HTR-8/SVneo (cell line): ENCODE measurements around the gene APOBEC3G.
"Not testable (repeated sequence)": the region's sequence is repeated elsewhere in the genome, so short reads cannot be mapped to it uniquely, and the experiment has no call there.

Experiments
- DNase-seq: peaks from one replicate; pipeline ENCODE4 v3.0.0; 2011; ENCODE audit warnings: low spot score, mixed read lengths; ENCODE audit not compliant: insufficient read length
- FAIRE-seq: peaks from 2 replicates; lab custom pipeline; 2011; peaks lifted over from hg19 to GRCh38; lab: Jason Lieb, UNC

Gene APOBEC3G

DNA sequence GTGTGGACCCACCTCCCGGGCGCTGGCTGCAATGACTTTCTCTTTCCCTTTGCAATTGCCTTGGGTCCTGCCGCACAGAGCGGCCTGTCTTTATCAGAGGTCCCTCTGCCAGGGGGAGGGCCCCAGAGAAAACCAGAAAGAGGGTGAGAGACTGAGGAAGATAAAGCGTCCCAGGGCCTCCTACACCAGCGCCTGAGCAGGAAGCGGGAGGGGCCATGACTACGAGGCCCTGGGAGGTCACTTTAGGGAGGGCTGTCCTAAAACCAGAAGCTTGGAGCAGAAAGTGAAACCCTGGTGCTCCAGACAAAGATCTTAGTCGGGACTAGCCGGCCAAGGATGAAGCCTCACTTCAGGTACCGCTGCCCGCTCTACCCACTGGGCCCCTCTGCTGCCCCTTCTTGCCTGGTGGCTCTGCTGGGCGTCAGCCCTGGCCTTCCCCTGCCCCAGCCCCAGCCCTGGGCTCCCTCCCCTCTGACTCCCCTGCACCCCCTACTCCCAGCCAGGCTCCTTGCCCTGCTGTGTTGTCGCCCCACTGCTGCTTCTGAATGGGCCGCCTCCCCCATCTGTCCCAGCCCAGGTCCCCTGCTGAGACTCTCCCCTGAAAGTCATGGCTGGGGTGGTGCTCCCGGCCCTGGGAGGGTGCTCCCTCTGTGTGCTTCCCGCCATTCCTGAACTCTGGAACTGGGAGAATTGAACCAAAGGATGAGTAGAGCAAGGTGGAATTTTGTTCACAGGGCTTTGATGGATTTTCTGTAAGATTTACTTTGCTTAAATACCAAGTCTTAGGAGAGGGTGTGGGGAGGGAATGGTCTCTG is at the start of gene APOBEC3G:
Gene APOBEC3G, plus strand, starts transcription at position 250 of the 815 bp plus-strand sequence. Its CDS starts 87 bp downstream, at position 337.
- DNase-seq, FAIRE-seq: not testable (repeated sequence)

DNA sequence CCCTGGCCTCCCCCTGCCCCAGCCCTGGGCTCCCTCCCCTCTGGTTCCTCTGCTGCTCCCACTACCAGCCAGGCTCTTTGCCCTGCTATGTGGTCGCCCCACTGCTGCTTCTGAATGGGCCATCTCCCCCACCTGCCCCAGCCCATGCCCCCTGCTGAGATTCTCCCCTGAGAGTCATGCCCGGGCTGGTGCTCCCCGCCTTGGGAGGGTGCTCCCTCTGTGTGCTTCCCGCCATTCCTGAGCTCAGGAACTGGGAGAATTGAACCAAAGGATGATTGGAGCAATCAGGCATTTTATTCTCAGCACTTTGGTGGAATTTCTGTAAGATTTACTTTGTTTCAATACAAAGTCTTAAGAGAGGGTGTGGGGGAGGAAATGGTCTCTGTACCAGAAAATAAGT is 49.4 kb upstream of the APOBEC3G start:
- FAIRE-seq (no peak), DNase-seq (no peak)

DNA sequence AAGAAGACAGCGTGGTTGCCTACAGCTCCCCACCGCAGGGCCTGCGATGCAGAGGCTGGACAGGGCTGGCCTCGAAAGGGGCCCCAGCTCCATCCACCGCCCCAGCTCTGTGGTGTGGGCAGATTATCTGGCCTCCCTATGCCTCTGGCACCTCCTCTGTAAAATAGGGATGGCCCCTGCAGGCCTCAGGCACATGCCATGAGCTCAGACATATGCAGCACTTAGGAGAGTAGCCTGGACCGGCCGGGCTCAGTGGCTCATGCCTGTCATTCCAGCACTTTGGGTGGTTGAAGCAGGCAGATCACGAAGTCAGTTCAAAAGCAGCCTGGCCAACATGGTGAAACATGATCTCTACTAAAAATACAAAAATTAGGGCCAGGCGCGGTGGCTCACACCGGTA is 48.8 kb upstream of the APOBEC3G start:
- no peak for FAIRE-seq
- DNase-seq = no peak

DNA sequence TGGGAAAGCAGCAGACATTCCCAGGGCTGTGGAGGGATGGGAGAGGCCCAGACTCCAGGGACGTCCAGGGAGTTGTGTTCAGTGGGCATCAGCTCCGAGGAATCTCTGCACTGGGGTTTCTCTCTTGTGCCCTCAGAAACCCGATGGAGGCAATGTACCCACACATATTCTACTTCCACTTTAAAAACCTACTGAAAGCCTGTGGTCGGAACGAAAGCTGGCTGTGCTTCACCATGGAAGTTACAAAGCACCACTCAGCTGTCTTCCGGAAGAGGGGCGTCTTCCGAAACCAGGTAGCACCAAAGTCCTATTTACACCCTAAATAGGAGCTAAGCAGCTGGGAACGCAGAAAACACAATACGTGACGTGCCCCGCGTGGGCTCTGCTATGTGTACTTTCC is 47.8 kb upstream of the APOBEC3G start:
- DNase-seq (no peak), FAIRE-seq (no peak)

DNA sequence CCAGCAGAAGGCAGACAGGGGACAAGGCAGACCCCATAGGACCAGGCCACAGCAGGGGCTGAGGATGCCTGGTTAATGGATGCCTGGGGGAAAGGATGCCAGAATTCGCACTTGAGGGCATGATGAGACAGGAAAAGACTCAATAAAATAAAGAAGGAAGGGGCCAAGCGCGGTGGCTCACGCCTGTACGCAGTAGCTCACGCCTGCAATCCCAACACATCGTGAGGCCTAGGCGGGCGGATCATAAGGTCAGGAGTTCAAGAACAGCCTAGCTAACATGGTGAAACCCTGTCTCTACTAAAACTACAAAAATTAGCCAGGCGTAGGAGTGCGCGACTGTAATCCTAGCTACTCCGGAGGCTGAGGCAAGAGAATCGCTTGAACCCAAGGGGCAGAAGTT is 46.4 kb upstream of the APOBEC3G start:
- FAIRE-seq (no peak), DNase-seq (no peak)

DNA sequence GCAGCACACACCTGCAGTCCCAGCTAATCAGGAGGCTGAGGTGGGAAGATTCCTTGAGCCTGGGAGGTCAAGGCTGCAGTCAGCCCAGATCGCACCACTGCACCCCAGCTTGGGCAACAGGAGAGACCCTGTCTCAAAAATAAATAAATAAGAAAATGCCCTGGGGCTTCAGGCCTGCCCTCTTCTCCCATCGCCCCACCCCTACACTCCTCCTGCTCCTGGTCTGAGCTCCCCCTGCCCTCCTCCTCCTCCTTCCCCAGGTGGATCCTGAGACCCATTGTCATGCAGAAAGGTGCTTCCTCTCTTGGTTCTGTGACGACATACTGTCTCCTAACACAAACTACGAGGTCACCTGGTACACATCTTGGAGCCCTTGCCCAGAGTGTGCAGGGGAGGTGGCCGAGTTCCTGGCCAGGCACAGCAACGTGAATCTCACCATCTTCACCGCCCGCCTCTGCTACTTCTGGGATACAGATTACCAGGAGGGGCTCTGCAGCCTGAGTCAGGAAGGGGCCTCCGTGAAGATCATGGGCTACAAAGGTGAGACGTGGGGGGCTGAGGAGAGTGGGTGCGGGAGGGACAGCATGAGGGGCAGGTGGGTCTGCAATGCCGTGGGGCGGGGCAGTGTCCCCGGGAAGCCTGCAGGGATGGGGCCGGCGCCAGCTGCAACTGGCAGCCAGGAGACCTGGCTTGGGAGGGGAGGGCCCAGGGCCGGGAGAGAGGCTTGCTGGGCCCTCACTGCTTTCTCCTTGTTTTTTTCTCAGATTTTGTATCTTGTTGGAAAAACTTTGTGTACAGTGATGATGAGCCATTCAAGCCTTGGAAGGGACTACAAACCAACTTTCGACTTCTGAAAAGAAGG is 45.4 kb upstream of the APOBEC3G start:
- not testable (repeated sequence) for DNase-seq, FAIRE-seq

DNA sequence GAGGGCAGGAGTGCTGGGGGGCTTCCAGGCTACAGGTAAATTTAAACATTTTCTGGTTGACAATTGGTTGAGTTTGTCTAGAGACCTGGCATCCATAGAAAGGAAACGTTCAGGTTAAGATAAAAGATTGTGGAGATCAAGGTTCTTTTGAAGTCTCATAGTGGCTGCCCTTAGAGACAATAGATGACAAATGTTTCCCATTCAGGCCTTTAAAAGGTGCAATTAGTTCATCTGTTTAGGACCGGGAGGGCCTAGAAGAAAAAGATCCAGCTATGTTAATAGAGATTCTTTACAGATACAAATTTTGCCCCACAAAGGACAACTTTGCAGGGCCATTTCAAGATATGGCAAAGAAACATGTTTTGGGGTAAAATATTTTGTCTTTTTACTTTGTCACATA is 40.0 kb upstream of the APOBEC3G start:
- FAIRE-seq, DNase-seq: not testable (repeated sequence)

DNA sequence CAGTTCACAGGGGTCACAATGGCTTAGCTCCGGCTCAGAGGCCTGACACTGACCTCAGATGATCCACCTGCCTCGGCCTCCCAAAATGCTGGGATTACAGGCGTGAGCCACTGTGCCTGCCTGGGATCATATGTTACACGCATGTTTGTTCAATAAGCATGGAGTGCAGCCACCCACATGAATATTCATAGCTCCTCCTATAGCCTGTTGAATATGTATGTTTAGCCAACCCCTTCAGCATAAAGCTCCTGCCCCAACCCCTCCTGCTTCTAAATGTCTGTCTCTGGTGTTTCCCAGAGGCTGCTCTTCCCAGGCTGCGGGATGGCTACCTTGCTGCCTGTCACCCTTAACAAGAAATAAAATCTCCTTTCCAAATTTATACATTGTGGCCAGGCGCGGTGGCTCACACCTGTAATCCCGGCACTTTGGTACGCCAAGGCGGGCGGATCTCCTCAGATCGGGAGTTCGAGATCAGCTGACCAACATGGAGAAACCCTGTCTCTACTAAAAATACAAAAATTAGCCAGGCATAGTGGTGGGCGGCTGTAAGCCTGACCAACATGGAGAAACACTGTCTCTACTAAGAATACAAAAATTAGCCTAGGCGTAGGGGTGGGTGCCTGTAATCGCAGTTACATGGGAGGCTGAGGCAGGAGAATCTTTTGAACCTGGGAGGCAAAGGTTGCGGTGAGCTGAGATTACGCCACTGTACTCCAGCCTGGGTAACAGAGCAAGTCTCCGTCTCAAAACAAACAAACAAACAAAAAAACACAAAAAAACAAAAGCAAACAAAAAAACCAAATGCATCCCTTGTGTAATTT is 37.6 kb upstream of the APOBEC3G start:
- DNase-seq (no peak), FAIRE-seq (no peak)

DNA sequence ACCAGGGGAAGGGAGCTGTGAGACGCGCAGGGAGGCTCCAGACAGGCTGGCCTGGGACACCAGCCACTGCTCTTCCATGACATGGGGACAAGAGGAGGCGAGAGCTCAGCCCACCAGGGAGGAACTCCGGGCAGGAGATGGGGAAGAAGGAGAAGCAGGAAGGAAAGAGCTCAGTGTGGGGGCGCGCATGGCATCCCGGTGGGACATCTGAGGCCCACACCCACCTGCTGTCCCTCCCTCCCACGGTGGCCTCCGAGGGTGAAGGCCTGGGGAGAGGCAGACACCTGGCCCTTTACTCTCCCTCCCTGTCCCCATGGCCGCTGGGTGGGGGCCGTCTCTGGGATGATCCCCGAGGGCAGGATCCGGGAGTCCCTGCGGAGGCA is 36.9 kb upstream of the APOBEC3G start:
- not testable (repeated sequence) for FAIRE-seq, DNase-seq

DNA sequence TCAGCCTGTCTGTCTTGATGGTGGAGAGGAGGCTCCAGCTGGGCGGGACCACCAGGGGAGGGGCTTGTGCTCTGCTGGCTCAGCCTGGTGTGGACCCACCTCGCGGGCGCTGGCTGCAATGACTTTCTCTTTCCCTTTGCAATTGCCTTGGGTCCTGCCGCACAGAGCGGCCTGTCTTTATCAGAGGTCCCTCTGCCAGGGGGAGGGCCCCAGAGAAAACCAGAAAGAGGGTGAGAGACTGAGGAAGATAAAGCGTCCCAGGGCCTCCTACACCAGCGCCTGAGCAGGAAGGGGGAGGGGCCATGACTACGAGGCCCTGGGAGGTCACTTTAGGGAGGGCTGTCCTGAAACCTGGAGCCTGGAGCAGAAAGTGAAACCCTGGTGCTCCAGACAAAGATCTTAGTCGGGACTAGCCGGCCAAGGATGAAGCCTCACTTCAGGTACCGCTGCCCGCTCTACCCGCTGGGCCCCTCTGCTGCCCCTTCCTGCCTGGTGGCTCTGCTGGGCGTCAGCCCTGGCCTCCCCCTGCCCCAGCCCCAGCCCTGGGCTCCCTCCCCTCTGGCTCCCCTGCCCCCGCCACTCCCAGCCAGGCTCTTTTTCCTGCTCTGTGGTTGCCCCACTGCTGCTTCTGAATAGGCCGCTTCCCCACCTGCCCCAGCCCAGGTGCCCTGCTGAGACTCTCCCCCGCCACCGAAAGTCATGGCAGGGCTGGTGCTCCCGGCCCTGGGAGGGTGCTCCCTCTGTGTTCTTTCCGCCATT is 36.4 kb upstream of the APOBEC3G start, which contains the start of gene APOBEC3F:
Gene APOBEC3F, plus strand, starts transcription at position 327 of the 759 bp plus-strand sequence. Its CDS starts 97 bp downstream, at position 424.
- DNase-seq = peak; percentile 10
- FAIRE-seq = not testable (repeated sequence)

DNA sequence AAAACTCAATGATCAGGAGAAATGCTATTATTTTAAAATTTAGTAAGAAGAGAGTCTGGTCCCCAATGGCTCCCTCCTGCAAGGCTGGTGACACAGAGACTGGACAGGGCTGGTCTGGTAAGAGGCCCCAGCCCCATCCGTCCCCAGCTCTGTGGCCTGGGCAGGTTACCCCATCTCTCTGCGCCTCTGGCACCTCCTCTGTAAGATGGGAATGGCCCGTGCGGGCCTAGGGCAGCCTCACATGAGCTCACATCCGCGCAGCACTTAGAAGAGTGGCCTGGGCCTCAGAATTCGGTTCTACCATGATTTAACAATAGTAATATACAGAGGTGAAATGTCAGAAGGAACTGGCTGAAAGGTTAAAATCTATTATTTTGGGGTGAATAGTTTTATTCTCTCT is 35.2 kb upstream of the APOBEC3G start:
- FAIRE-seq = no peak
- DNase-seq = no peak

DNA sequence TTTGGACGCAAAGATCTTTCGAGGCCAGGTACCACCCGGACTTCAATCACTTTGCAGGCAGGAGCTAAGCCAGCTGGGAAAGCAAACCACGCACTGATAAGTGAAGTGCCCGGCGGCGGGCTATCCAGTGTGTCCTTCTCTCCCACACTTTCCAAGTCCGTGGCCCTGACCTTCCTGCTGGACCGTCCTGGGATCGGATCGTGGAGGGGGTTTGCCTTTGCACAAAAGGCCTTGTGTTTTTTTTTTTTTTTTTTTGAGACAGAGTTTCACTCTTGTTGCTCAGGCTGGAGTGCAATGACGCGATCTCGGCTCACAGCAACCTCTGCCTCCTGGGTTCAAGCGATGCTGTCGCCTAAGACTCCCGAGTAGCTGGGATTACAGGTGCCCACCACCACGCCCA is 34.0 kb upstream of the APOBEC3G start:
- FAIRE-seq, DNase-seq: not testable (repeated sequence)

DNA sequence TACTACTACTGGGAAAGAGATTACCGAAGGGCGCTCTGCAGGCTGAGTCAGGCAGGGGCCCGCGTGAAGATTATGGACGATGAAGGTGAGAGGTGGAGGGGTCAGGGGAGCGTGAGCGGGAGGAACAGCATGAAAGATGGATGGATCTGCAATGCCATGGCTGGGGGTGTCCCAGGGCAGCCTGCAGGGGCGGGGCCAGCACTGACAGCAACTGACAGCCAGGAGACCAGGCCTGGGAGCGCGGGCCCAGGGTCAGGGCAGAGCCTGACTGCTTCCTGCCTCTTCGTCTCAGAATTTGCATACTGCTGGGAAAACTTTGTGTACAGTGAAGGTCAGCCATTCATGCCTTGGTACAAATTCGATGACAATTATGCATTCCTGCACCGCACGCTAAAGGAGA is 31.9 kb upstream of the APOBEC3G start:
- not testable (repeated sequence) for DNase-seq, FAIRE-seq

DNA sequence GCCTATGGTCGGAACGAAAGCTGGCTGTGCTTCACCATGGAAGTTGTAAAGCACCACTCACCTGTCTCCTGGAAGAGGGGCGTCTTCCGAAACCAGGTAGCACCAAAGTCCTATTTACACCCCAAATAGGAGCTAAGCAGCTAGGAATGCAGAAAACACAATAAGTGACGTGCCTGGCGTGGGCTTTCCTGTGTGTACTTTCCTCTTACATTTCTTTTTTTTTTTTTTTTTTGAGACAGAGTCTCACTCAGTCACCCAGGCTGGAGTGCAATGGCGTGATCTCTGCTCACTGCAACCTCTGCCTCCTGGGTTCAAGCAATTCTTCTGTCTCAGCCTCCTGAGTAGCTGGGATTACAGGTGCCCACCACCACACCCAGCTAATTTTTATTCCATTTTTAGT is 27.6 kb upstream of the APOBEC3G start:
- not testable (repeated sequence) for FAIRE-seq, DNase-seq

DNA sequence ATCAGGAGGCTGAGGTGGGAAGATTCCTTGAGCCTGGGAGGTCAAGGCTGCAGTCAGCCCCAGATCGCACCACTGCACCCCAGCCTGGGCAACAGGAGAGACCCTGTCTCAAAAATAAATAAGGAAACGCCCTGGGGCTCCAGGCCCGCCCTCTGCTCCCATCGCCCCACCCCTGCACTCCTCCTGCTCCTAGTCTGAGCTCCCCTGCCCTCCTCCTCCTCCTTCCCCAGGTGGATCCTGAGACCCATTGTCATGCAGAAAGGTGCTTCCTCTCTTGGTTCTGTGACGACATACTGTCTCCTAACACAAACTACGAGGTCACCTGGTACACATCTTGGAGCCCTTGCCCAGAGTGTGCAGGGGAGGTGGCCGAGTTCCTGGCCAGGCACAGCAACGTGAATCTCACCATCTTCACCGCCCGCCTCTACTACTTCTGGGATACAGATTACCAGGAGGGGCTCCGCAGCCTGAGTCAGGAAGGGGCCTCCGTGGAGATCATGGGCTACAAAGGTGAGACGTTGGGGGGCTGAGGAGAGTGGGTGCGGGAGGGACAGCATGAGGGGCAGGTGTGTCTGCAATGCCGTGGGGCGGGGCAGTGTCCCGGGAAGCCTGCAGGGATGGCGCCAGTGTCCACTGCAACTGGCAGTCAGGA is 25.1 kb upstream of the APOBEC3G start:
- peak; percentile 9 for FAIRE-seq
- DNase-seq = not testable (repeated sequence)

DNA sequence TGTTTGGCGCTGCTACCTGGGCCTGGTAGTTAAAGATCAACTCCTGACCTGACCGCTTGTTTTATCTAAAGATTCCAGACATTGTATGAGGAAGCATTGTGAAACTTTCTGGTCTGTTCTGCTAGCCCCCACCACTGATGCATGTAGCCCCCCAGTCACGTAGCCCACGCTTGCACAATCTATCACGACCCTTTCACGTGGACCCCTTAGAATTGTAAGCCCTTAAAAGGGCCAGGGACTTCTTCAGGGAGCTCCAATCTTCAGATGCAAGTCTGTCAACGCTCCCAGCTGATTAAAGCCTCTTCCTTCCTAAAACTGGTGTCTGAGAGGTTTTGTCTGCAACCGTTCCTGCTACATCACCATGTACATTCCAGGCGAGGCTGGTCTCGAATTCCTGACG is 21.4 kb upstream of the APOBEC3G start:
- DNase-seq = no peak

DNA sequence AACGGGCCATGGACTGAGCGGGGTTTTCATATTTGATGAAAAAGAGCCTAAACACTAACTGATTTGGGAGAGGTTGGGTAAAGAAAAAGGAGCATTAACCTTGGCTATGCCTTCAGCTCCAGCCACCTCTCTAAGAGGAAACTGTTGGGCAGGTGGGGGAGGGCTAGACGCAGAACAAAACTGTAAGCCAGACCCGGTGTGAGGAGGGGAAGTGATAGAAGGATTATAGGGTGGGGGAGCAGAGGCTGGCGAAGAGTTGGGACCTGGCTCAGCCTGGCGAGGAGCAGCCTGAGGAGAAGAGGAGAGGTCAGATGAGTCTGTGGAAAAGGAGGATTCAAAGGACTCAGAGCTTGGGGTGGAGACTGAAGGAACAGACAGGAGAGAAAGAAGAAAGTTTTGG is 15.8 kb upstream of the APOBEC3G start:
- not testable (repeated sequence) for FAIRE-seq, DNase-seq

More for the DNA sequence above, 21.4 kb upstream of the APOBEC3G start:
- FAIRE-seq = no peak

DNA sequence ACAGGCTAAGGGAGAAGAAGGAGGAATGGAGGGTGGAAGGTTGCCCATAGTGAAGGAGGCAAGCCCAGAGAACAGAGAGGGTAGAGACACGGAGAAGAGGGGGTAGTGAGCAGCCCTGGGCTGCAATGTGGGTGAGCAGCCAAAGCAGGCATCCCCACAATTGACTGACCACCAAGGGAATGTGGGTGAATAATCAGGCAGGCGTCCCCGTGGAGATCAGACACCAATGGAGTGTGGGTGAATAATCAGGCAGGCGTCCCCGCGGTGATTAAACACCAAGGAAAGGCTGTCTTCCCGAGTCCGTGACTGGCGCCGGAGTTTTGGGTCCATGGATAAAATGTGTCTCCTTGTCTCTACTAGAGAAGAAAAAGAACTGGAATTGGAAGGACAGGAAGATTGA is 15.1 kb upstream of the APOBEC3G start:
- not testable (repeated sequence) for FAIRE-seq

DNA sequence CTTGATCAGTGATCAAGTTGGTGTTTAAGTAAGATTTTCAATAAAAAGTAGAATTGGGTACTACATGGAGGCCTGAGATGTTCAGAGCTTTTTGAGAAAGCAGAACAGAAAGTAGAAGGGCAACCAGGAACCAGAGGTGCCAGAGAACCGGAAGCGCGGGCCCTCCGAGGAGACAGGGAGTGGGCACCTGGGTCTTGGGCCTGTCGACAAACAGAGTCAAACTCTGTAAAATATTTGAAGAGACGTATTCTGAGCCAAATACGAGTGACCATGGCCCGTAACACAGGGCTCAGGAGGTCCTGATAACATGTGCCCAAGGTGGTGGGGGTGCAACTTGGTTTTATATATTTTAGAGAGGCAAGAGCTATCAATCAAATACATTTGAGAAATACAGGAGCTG is 13.2 kb upstream of the APOBEC3G start:
- FAIRE-seq, DNase-seq: not testable (repeated sequence)

More for the DNA sequence above, 15.1 kb upstream of the APOBEC3G start:
- DNase-seq = not testable (repeated sequence)
